Right atrium auricular region (tissue), 2 donors: ENCODE data around the gene ERMP1. TPM values are rescaled to one million over a fixed set of nuclear protein-coding genes. Genes with fewer than 3 reads are reported as not detected.

Source experiments
- DNase-seq: peaks from one replicate; pipeline ENCODE4 v3.0.0-alpha.2; 2019; ENCODE audit warnings: low spot score
- H3K27ac ChIP-seq, 2 donors: fragments of 200-600 bp; sonication (generic); 1 replicate in 1 of 2; 2 replicates in 1 of 2; pipeline ENCODE4 v1.5.1; 2016 to 2019
- H3K27me3 ChIP-seq, 2 donors: fragments of 200-600 bp; sonication (generic); one replicate each; pipeline versions ENCODE4 v1.5.1 to v1.6.0; 2017 to 2019
- H3K36me3 ChIP-seq: fragments of 200-600 bp; sonication (generic); one replicate; pipeline ENCODE4 v1.5.1; 2016
- H3K4me1 ChIP-seq, 2 donors: fragments of 200-600 bp; sonication (generic); one replicate each; pipeline versions ENCODE4 v1.5.1 to v1.6.0; 2017 to 2019
- H3K4me3 ChIP-seq, 2 donors: fragments of 200-600 bp; sonication (generic); 1 replicate in 1 of 2; 2 replicates in 1 of 2; pipeline ENCODE4 v1.5.1; 2017 to 2019; ENCODE audit warnings: mild to moderate bottlenecking in 1 of 2, moderate library complexity in 1 of 2
- H3K9me3 ChIP-seq, 2 donors: fragments of 200-600 bp; sonication (generic); one replicate each; pipeline ENCODE4 v1.5.1; 2019
- total RNA-seq, 2 donors: library from RNA; depleted of rRNA; stranded (reverse); fragments of >200 nt; gene quantifications; one replicate each; pipeline ENCODE4 v1.1.0, GENCODE V29; 2016
- TF ChIP-seq, protein P1 (sequence below), 2 donors: fragments of 200-600 bp; sonication (generic); IDR thresholded peaks; one replicate each; pipeline ENCODE4 v1.5.1; 2019; ENCODE audit warnings: antibody characterized with exemption in 2 of 2

The ERMP1 gene
- total RNA-seq, 2 donors from 2014 or later, result 10.8 to 27.8 TPM

GRCh38 chr9:5817862-5818261 is 15.1 kb downstream of the ERMP1 start:
- H3K36me3 ChIP-seq, result peaks cover 16% of the 10 kb centered on the region
- H3K9me3 ChIP-seq, result no peaks in the 10 kb centered on the region
- no peaks in the 10 kb centered on the region for H3K4me1 ChIP-seq
- TF ChIP-seq, protein P1, sequence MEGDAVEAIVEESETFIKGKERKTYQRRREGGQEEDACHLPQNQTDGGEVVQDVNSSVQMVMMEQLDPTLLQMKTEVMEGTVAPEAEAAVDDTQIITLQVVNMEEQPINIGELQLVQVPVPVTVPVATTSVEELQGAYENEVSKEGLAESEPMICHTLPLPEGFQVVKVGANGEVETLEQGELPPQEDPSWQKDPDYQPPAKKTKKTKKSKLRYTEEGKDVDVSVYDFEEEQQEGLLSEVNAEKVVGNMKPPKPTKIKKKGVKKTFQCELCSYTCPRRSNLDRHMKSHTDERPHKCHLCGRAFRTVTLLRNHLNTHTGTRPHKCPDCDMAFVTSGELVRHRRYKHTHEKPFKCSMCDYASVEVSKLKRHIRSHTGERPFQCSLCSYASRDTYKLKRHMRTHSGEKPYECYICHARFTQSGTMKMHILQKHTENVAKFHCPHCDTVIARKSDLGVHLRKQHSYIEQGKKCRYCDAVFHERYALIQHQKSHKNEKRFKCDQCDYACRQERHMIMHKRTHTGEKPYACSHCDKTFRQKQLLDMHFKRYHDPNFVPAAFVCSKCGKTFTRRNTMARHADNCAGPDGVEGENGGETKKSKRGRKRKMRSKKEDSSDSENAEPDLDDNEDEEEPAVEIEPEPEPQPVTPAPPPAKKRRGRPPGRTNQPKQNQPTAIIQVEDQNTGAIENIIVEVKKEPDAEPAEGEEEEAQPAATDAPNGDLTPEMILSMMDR (IDR thresholded peaks at IDR 0.05), result no peak
- H3K27me3 ChIP-seq, result no peaks in the 10 kb centered on the region
- H3K4me3 ChIP-seq, result no peak overlapping the region
- no peak overlapping the region for H3K27ac ChIP-seq
- DNase-seq, result no peak

DNA sequence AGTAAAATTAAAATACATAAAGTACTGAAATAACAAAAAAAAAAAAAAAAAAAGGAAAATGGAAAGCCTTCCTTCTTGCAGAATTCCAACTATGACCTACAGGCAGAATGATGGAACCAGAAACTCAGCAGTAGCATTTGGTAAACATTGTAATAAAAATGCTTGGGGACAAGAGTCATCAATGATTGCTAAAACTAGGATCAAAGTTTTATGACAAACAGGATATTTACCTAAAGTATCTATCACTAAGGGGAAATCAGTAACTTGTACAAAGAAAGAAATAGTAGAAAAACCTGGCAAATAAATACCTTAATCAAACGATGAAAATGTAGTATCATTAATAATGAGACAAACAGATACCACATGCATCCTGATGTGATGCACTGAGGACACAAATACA is 17.5 kb downstream of the ERMP1 start:
- no peaks in the 10 kb centered on the region for H3K27me3 ChIP-seq
- DNase-seq, result no peak
- TF ChIP-seq, protein P1 (IDR thresholded peaks at IDR 0.05), result no peak
- H3K9me3 ChIP-seq, result no peaks in the 10 kb centered on the region
- no peak overlapping the region for H3K4me3 ChIP-seq
- H3K4me1 ChIP-seq, result no peaks in the 10 kb centered on the region
- H3K36me3 ChIP-seq, result peaks cover 4% of the 10 kb centered on the region
- H3K27ac ChIP-seq, result no peak overlapping the region

GRCh38 chr9:5813824-5814223 is 19.1 kb downstream of the ERMP1 start:
- no peaks in the 10 kb centered on the region for H3K9me3 ChIP-seq
- TF ChIP-seq, protein P1 (IDR thresholded peaks at IDR 0.05), result no peak
- DNase-seq, result no peak
- no peaks in the 10 kb centered on the region for H3K4me1 ChIP-seq
- H3K36me3 ChIP-seq, result peaks cover 16% of the 10 kb centered on the region
- no peak overlapping the region for H3K4me3 ChIP-seq
- no peaks in the 10 kb centered on the region for H3K27me3 ChIP-seq
- H3K27ac ChIP-seq, result no peak overlapping the region

GRCh38 chr9:5811751-5812150 is 21.2 kb downstream of the ERMP1 start:
- Histone ChIP-seq H3K36me3 (peaks cover 12% of the 10 kb centered on the region), H3K27ac (no peak overlapping the region), H3K4me3 (no peak overlapping the region), H3K4me1 (no peaks in the 10 kb centered on the region), H3K9me3 (no peaks in the 10 kb centered on the region), H3K27me3 (no peaks in the 10 kb centered on the region)
- DNase-seq, result no peak
- TF ChIP-seq, protein P1 (IDR thresholded peaks at IDR 0.05), result no peak

DNA sequence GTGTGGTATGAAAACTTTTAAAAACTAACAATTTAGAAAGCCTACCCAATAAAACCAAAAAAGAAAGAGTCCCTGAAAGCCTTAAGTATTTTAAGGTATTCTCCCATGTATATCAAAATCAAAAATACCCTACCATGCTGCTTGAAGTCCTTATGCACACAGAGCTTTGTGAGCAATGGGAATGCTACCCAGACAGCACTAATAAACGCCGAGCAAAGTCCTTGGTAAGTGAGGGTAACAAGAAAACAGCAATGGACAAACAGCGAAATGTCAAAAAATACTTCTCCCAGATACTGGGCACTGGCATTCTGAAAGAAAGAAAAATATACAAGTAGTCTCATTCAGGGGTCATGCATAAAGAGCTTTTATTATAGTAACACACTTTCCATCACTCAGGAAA is 27.4 kb downstream of the ERMP1 start:
- Histone ChIP-seq H3K4me1 (no peaks in the 10 kb centered on the region), H3K27ac (no peak overlapping the region), H3K36me3 (peaks cover 12% of the 10 kb centered on the region), H3K9me3 (no peaks in the 10 kb centered on the region), H3K4me3 (no peak overlapping the region), H3K27me3 (no peaks in the 10 kb centered on the region)
- TF ChIP-seq, protein P1 (IDR thresholded peaks at IDR 0.05), result no peak
- DNase-seq, result no peak

DNA sequence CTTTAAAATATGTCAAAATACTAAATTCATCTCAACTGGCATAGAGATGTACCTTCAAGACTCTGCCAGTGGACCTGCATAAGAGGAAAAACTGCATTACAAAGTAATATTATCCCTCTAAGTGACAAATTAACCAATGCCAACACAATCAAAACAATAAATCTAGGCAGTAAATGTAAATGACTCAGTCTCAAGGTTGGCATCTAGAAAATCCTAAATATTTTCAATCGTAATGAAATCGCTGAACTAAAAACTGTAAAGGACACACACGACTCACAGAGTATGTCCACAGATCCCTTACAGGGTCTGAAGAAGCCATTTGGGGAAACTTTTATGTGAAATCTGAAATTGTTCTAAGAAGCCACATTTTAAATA is 31.2 kb downstream of the ERMP1 start:
- Histone ChIP-seq H3K36me3 (no peaks in the 10 kb centered on the region), H3K27me3 (no peaks in the 10 kb centered on the region), H3K4me3 (no peak overlapping the region), H3K9me3 (no peaks in the 10 kb centered on the region), H3K27ac (no peak overlapping the region), H3K4me1 (no peaks in the 10 kb centered on the region)
- no peak for DNase-seq
- TF ChIP-seq, protein P1 (IDR thresholded peaks at IDR 0.05), result no peak
